GM12878 (cell line): Measurements from ENCODE around the gene DAB2. TPM values are rescaled to one million over a fixed set of nuclear protein-coding genes. Genes with fewer than 3 reads are reported as not detected.

ENCODE experiments used
- ATAC-seq: fragments of 200-7000 bp; cut with Tn5 transposase; 3 replicates; pipeline ENCODE4 v1.9.1; 2020; ENCODE audit warnings: mild to moderate bottlenecking, moderate library complexity
- BruUV-seq: library from RNA; stranded (reverse); fragments of 400-500 nt; replicated peaks from 2 replicates; lab custom pipeline; 2021; lab: Mats Ljungman, UMichigan
- CTCF ChIA-PET: fragments of 300-600 bp; sonication (Branson Sonifier 250); formaldehyde crosslinking; extraction: SDS; loops from one replicate; lab custom pipeline; 2021; ENCODE audit warnings: inconsistent platforms; lab: Yijun Ruan, JAX
- POLR2A ChIA-PET: fragments of 350-600 bp; formaldehyde crosslinking; extraction: SDS; loops from one replicate; lab custom pipeline; 2021; ENCODE audit warnings: inconsistent platforms; lab: Charles Lee
- RAD21 ChIA-PET: fragments of 300-600 bp; sonication (Branson Sonifier 250); formaldehyde crosslinking; loops from one replicate; lab custom pipeline; 2023; ENCODE audit warnings: antibody characterized with exemption; ENCODE audit not compliant: unreplicated experiment; lab: Charles Lee
- SMC1A ChIA-PET: fragments of 300-600 bp; sonication (Branson Sonifier 250); formaldehyde crosslinking; loops from one replicate; lab custom pipeline; 2023; ENCODE audit not compliant: unreplicated experiment, uncharacterized antibody; lab: Charles Lee
- DNase-seq: peaks from one replicate; pipeline ENCODE4 v3.0.0-alpha.2; 2011; ENCODE audit warnings: low read depth, low spot score
- FAIRE-seq: peaks from 3 replicates; lab custom pipeline; 2011; peaks lifted over from hg19 to GRCh38; lab: Jason Lieb, UNC
- H2AFZ ChIP-seq: 2 replicates; pipeline ENCODE4 v1.6.0; 2011; ENCODE audit warnings: low read depth, low read length, control low read depth; ENCODE audit not compliant: control insufficient read depth
- H3K27ac ChIP-seq: 2 replicates; pipeline ENCODE4 v1.5.1; 2011; ENCODE audit warnings: control low read depth; ENCODE audit not compliant: control insufficient read depth, insufficient read depth
- H3K27me3 ChIP-seq, 2 experiments: replicated peaks in 1 of 2; 2 replicates each; pipeline versions ENCODE4 v1.6.0 to v1.6.1; 2011; ENCODE audit warnings: low read length in 1 of 2; ENCODE audit not compliant: control insufficient read depth in 2 of 2, insufficient read depth in 2 of 2
- H3K36me3 ChIP-seq, 2 experiments: 2 replicates each; pipeline ENCODE4 v1.5.1; 2011; ENCODE audit warnings: low read length in 1 of 2; ENCODE audit not compliant: control insufficient read depth in 2 of 2, insufficient read depth in 2 of 2
- H3K4me1 ChIP-seq: 2 replicates; pipeline ENCODE4 v1.6.1; 2011; ENCODE audit warnings: mild to moderate bottlenecking, low read length, moderate library complexity, mixed read lengths; ENCODE audit not compliant: control insufficient read depth, insufficient read depth
- H3K4me2 ChIP-seq: 2 replicates; pipeline ENCODE4 v1.6.0; 2011; ENCODE audit warnings: control low read depth; ENCODE audit not compliant: control insufficient read depth, insufficient read depth
- H3K4me3 ChIP-seq: fragments of 200-600 bp; sonication (generic); 2 replicates; pipeline ENCODE4 v1.5.1; 2016
- H3K79me2 ChIP-seq: 2 replicates; pipeline ENCODE4 v1.6.0; 2011; ENCODE audit warnings: low read length; ENCODE audit not compliant: control insufficient read depth, insufficient read depth
- H3K9ac ChIP-seq: 2 replicates; pipeline ENCODE4 v1.8.0; 2011; ENCODE audit warnings: low read length, control low read depth, mixed read lengths; ENCODE audit not compliant: control insufficient read depth, insufficient read depth
- H3K9me3 ChIP-seq: replicated peaks from 3 replicates; pipeline ENCODE4 v1.5.1; 2011; ENCODE audit warnings: mild to moderate bottlenecking, low read length; ENCODE audit not compliant: control insufficient read depth, insufficient read depth
- H4K20me1 ChIP-seq: 2 replicates; pipeline ENCODE4 v1.6.0; 2011; ENCODE audit not compliant: control insufficient read depth, insufficient read depth
- NFIC ChIP-seq: IDR thresholded peaks from 2 replicates; pipeline ENCODE4 v1.6.1; 2012; ENCODE audit warnings: low read depth, mild to moderate bottlenecking, inconsistent platforms, low read length, moderate library complexity
- RBBP5 ChIP-seq: fragments of 200-600 bp; sonication (generic); conservative IDR thresholded peaks from 2 replicates; pipeline ENCODE4 v1.6.1; 2016
- RCOR1 ChIP-seq: conservative IDR thresholded peaks from 2 replicates; pipeline ENCODE4 v1.6.1; 2012; ENCODE audit warnings: low read depth, low read length, improper control_type of control experiment
- SMC3 ChIP-seq: IDR thresholded peaks from 2 replicates; pipeline ENCODE4 v1.6.1; 2011; ENCODE audit warnings: low read length, improper control_type of control experiment, borderline replicate concordance
- WGBS: methylation state at CpG from one replicate; pipeline ENCODE4 v1.1.6; 2016; ENCODE audit warnings: low lambda C conversion rate; ENCODE audit not compliant: insufficient replicate concordance, insufficient coverage; ENCODE audit errors: missing lambda C conversion rate; 5-methylcytosine and 5-hydroxymethylcytosine counted together
- in situ Hi-C: fragments of 300-500 bp; cut with MboI; formaldehyde crosslinking; loops from 9 replicates; pipeline ENCODE4 v1.14.3; 2018; ENCODE audit warnings: mixed read lengths
- intact Hi-C: fragments of 100-400 bp; cut with micrococcal nuclease; formaldehyde crosslinking; loops from one replicate; pipeline ENCODE4 v1.14.2; 2022; ENCODE audit not compliant: unreplicated experiment
- polyA plus RNA-seq, 11 experiments: library from polyadenylated mRNA; depleted of rRNA in 4 of 11; unstranded in 6 of 11; stranded (reverse) in 5 of 11; fragments of >200 nt; fragmentation: Nextera tagmentation in 4 of 11; fragmentation: Illumina TruSeq in 1 of 11; extraction: Ambion mirVana in 4 of 11; extraction: Trizol in 1 of 11; gene quantifications; 1 replicate in 1 of 11; 2 replicates in 10 of 11; pipeline versions ENCODE4 v1.2.1 to v1.2.3, GENCODE V29; 2011 to 2016; ENCODE audit warnings: inconsistent platforms in 2 of 11, missing spikeins in 2 of 11, low read depth in 1 of 11
- total RNA-seq, 4 experiments: library from RNA; depleted of rRNA in 3 of 4; stranded (reverse); fragments of >200 nt in 3 of 4; fragmentation: Illumina TruSeq in 1 of 4; extraction: Trizol in 1 of 4; gene quantifications; 2 replicates each; pipeline versions ENCODE4 v1.2.1 to v1.2.3, GENCODE V29; 2013 to 2021
- TF ChIP-seq, protein P1 (sequence below): fragments of 450-650 bp; IDR thresholded peaks from 2 replicates; pipeline ENCODE4 v1.6.1; 2018; ENCODE audit warnings: borderline replicate concordance, mild to moderate bottlenecking; ENCODE audit not compliant: partially characterized antibody

DAB2 gene
- total and polyA plus RNA-seq, 10 of the 15 experiments (the other 5 are each of a cell fraction or from before 2014, with no cell fraction given): 0.05 to 0.23 (median 0.11) TPM; not detected in 7

DNA sequence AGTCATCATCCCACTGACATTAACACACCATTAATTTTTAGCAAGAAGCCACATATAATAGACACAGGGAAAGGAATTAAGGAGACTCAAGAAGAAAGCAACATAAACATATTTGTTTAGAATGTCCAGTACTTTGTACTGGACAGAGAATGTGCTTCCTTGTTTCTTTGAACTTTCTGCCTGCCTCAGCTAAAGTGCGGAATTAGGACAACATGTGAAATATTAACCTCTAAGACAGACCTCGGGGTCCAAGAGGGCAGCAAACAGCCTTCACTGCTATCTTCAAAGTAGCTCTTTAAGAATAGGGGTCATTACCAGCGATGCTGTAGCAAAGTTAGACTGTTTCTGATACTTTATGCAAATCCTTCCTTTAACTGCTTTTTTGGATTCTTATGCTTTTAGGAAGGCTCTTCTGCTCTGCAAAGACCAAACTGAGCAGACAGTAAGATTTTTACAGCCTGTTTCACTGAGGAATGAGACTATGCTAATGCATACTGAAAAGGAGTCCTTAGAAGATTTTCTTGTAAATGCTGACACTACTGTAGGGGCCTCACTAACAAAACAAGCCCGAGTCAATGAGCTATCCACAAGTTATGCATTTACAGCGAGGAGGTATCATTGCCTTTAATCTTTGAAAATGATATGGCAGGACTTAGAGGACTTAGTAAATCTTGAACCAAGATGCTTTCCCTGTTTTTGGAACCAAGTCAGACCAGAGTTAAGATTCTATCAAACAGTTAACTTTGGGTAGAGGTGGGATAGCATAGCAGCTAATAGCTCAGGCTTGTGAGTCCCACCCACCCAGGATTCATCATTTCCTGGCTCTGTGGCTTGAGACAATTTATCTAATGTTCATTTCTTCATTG lies 23.8 kb downstream of the DAB2 start:
- Histone ChIP-seq H3K79me2 (no peaks in the 10 kb centered on the region), H4K20me1 (no peaks in the 10 kb centered on the region), H3K4me1 (no peaks in the 10 kb centered on the region), H3K9ac (no peak overlapping the region), H3K9me3 (no peaks in the 10 kb centered on the region), H3K27ac (no peak overlapping the region), H3K27me3 (no peaks in the 10 kb centered on the region), H3K36me3 (no peaks in the 10 kb centered on the region), H3K4me3 (no peak overlapping the region), H3K4me2 (no peak overlapping the region), H2AFZ (no peak overlapping the region)
- POLR2A ChIA-PET: no interaction called here
- CTCF ChIA-PET: interaction anchor here (1.3 to 1.5 kb wide), 2 partner anchors 9 to 25 kb away, joined by 3 to 6 read pairs; no protein-coding TSS in a partner anchor
- DNase-seq (no peak), FAIRE-seq (no peak), ATAC-seq (no peak)
- RAD21 ChIA-PET: interaction anchor here (0.9 kb wide), 1 partner anchor 25 kb away, joined by 3 read pairs; no protein-coding TSS in a partner anchor
- 10% methylated on average over 5 of the region's 5 CpGs for WGBS
- SMC1A ChIA-PET: no interaction called here
- intact Hi-C loops: no loop called here
- TF ChIP-seq, protein P1, sequence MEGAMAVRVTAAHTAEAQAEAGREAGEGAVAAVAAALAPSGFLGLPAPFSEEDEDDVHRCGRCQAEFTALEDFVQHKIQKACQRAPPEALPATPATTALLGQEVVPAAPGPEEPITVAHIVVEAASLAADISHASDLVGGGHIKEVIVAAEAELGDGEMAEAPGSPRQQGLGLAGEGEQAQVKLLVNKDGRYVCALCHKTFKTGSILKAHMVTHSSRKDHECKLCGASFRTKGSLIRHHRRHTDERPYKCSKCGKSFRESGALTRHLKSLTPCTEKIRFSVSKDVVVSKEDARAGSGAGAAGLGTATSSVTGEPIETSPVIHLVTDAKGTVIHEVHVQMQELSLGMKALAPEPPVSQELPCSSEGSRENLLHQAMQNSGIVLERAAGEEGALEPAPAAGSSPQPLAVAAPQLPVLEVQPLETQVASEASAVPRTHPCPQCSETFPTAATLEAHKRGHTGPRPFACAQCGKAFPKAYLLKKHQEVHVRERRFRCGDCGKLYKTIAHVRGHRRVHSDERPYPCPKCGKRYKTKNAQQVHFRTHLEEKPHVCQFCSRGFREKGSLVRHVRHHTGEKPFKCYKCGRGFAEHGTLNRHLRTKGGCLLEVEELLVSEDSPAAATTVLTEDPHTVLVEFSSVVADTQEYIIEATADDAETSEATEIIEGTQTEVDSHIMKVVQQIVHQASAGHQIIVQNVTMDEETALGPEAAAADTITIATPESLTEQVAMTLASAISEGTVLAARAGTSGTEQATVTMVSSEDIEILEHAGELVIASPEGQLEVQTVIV: no peak
- TF ChIP-seq SMC3 (no peak), RBBP5 (no peak), RCOR1 (no peak), NFIC (no peak)
- in situ Hi-C loops: no loop called here
- BruUV-seq: no TSS peak
